HepG2 (cell line): Measurements from ENCODE around the gene SLC6A7. TPM values are rescaled to one million over a fixed set of nuclear protein-coding genes. Genes with fewer than 3 reads are reported as not detected.

ENCODE experiments used
- ATAC-seq: fragments of 200-7000 bp; cut with Tn5 transposase; 3 replicates; pipeline ENCODE4 v1.9.1; 2020; ENCODE audit warnings: mild to moderate bottlenecking, moderate library complexity
- BruUV-seq: library from RNA; stranded (reverse); fragments of 400-500 nt; replicated peaks from 2 replicates; lab custom pipeline; 2021; lab: Mats Ljungman, UMichigan
- CTCF ChIA-PET: fragments of 300-600 bp; formaldehyde crosslinking; extraction: SDS; loops from one replicate; lab custom pipeline; 2021; ENCODE audit warnings: low total read pairs, inconsistent platforms, low intra/inter-chr PET ratio; lab: Yijun Ruan, JAX
- POLR2A ChIA-PET: fragments of 350-600 bp; sonication (Branson Sonifier 250); formaldehyde crosslinking; loops from one replicate; lab custom pipeline; 2020; ENCODE audit warnings: antibody characterized with exemption, inconsistent platforms; lab: Yijun Ruan, JAX
- DNase-seq: peaks from one replicate; pipeline ENCODE4 v3.0.0-alpha.2; 2015; ENCODE audit warnings: low spot score
- FAIRE-seq: peaks from 3 replicates; lab custom pipeline; 2011; peaks lifted over from hg19 to GRCh38; lab: Jason Lieb, UNC
- H2AFZ ChIP-seq: one replicate; pipeline ENCODE4 v1.6.1; 2011; ENCODE audit warnings: low read length, inconsistent platforms
- H3K27ac ChIP-seq: fragments of 300-600 bp; 3 replicates; pipeline ENCODE4 v1.8.0; 2011; ENCODE audit warnings: mixed run types, mild to moderate bottlenecking, mixed read lengths, low read length, inconsistent platforms; ENCODE audit not compliant: insufficient read depth; ENCODE audit errors: extremely low read length
- H3K27me3 ChIP-seq, 2 experiments: fragments of 200-600 bp in 1 of 2; 2 replicates in 1 of 2; 3 replicates in 1 of 2; pipeline versions ENCODE4 v1.6.0 to v1.8.0; 2011; ENCODE audit warnings: low read length in 2 of 2, mild to moderate bottlenecking in 2 of 2, moderate library complexity in 2 of 2, inconsistent platforms in 1 of 2; ENCODE audit not compliant: insufficient read depth in 2 of 2, control insufficient read depth in 1 of 2
- H3K36me3 ChIP-seq, 2 experiments: fragments of 200-600 bp in 1 of 2; replicated peaks in 1 of 2; 2 replicates in 1 of 2; 3 replicates in 1 of 2; pipeline versions ENCODE4 v1.5.1 to v1.8.0; 2011; ENCODE audit warnings: low read length in 2 of 2, inconsistent platforms in 1 of 2; ENCODE audit not compliant: insufficient read depth in 2 of 2, control insufficient read depth in 1 of 2
- H3K4me1 ChIP-seq: 2 replicates; pipeline ENCODE4 v1.5.1; 2012; ENCODE audit warnings: low read length, inconsistent platforms; ENCODE audit not compliant: insufficient read depth
- H3K4me2 ChIP-seq: 2 replicates; pipeline ENCODE4 v1.6.0; 2011; ENCODE audit warnings: low read depth, low read length, inconsistent platforms
- H3K4me3 ChIP-seq, 3 experiments: fragments of 200-600 bp in 1 of 3; sonication (generic), shearing (Covaris generic) in 1 of 3; replicated peaks in 1 of 3; 2 replicates each; pipeline ENCODE4 v1.5.1; 2011 to 2016; ENCODE audit warnings: low read length in 3 of 3, inconsistent platforms in 2 of 3, low read depth in 2 of 3, mild to moderate bottlenecking in 2 of 3, control low read depth in 1 of 3, mixed read lengths in 1 of 3; ENCODE audit not compliant: insufficient read depth in 1 of 3
- H3K79me2 ChIP-seq: one replicate; pipeline ENCODE4 v1.6.1; 2011; ENCODE audit warnings: low read length, inconsistent platforms; ENCODE audit not compliant: insufficient read depth
- H3K9ac ChIP-seq: 2 replicates; pipeline ENCODE4 v1.6.0; 2011; ENCODE audit warnings: mild to moderate bottlenecking, low read depth, low read length, inconsistent platforms; ENCODE audit not compliant: insufficient read depth
- H3K9me3 ChIP-seq: 2 replicates; pipeline ENCODE4 v1.5.1; 2012; ENCODE audit warnings: mild to moderate bottlenecking, low read length
- H4K20me1 ChIP-seq: 2 replicates; pipeline ENCODE4 v1.6.0; 2011; ENCODE audit warnings: inconsistent platforms, mild to moderate bottlenecking, low read length, moderate library complexity; ENCODE audit not compliant: insufficient read depth
- CERS6 ChIP-seq: sonication (generic); formaldehyde crosslinking; IDR thresholded peaks from 2 replicates; pipeline ENCODE4 v1.5.0; 2020; ENCODE audit warnings: missing genetic modification reagents
- ELF3 ChIP-seq: IDR thresholded peaks from 2 replicates; pipeline ENCODE4 v1.6.1; 2016; ENCODE audit warnings: missing genetic modification reagents, missing compliant biosample characterization
- HCFC1 ChIP-seq: fragments of 150-350 bp; IDR thresholded peaks from 2 replicates; pipeline ENCODE4 v1.6.1; 2014; ENCODE audit warnings: low read depth, low read length
- HNF1B ChIP-seq: sonication (generic); formaldehyde crosslinking; IDR thresholded peaks from 2 replicates; pipeline ENCODE4 v1.5.1; 2020; ENCODE audit warnings: mild to moderate bottlenecking, moderate library complexity, missing genetic modification reagents
- HOXA3 ChIP-seq: sonication (generic); formaldehyde crosslinking; IDR thresholded peaks from 2 replicates; pipeline ENCODE4 v1.5.0; 2020; ENCODE audit warnings: missing genetic modification reagents
- MBD4 ChIP-seq: IDR thresholded peaks from 2 replicates; pipeline ENCODE4 v1.6.1; 2012; ENCODE audit warnings: low read length, inconsistent platforms, borderline replicate concordance
- NR2F2 ChIP-seq: IDR thresholded peaks from 2 replicates; pipeline ENCODE4 v1.6.1; 2012; ENCODE audit warnings: low read depth, inconsistent platforms, borderline replicate concordance
- ZNF160 ChIP-seq: sonication (generic); formaldehyde crosslinking; IDR thresholded peaks from 2 replicates; pipeline ENCODE4 v1.8.0; 2022; ENCODE audit warnings: mild to moderate bottlenecking, inconsistent platforms, missing genetic modification reagents
- ZNF24 ChIP-seq: fragments of 450-650 bp; IDR thresholded peaks from 2 replicates; pipeline ENCODE4 v1.6.1; 2017; ENCODE audit warnings: antibody characterized with exemption, mild to moderate bottlenecking
- ZNF317 ChIP-seq: sonication (generic); formaldehyde crosslinking; IDR thresholded peaks from 2 replicates; pipeline ENCODE4 v1.5.0; 2020; ENCODE audit warnings: mild to moderate bottlenecking, missing genetic modification reagents
- ZNF331 ChIP-seq: sonication (generic); formaldehyde crosslinking; IDR thresholded peaks from 2 replicates; pipeline ENCODE4 v1.4.0; 2020; ENCODE audit warnings: missing genetic modification reagents
- ZNF484 ChIP-seq: sonication (generic); formaldehyde crosslinking; IDR thresholded peaks from 2 replicates; pipeline ENCODE4 v1.5.1; 2020; ENCODE audit warnings: mild to moderate bottlenecking, low read depth, missing genetic modification reagents, borderline replicate concordance
- WGBS: methylation state at CpG from one replicate; pipeline ENCODE4 v1.1.6; 2017; ENCODE audit warnings: low lambda C conversion rate; 5-methylcytosine and 5-hydroxymethylcytosine counted together
- in situ Hi-C: cut with HindIII; loops from 2 replicates; pipeline ENCODE4 v1.10.0; 2017; ENCODE audit warnings: low pct_unique_long_range_greater_than_20kb; ENCODE audit not compliant: extremely low pct_ligation_motif_present
- intact Hi-C: fragments of 100-400 bp; cut with micrococcal nuclease; formaldehyde crosslinking; loops from one replicate; pipeline ENCODE4 v1.10.0; 2022; ENCODE audit not compliant: unreplicated experiment
- polyA plus RNA-seq, 8 experiments: library from polyadenylated mRNA; depleted of rRNA in 3 of 8; stranded (reverse) in 7 of 8; unstranded in 1 of 8; fragments of >200 nt; fragmentation: Illumina TruSeq in 4 of 8; extraction: Trizol in 4 of 8; gene quantifications; 2 replicates each; pipeline versions ENCODE4 v1.2.1 to v1.2.3, GENCODE V29; 2011 to 2016; ENCODE audit warnings: low read depth in 4 of 8, missing spikeins in 1 of 8, mixed read lengths in 1 of 8; ENCODE audit not compliant: insufficient read depth in 1 of 8
- total RNA-seq, 5 experiments: library from RNA; depleted of rRNA; stranded (reverse); fragments of >200 nt; fragmentation: Illumina TruSeq; extraction: Trizol; gene quantifications; 2 replicates each; pipeline ENCODE4 v1.2.3, GENCODE V29; 2016; ENCODE audit warnings: low read depth in 1 of 5
- TF ChIP-seq, protein P1 (sequence below): sonication (generic); formaldehyde crosslinking; IDR thresholded peaks from 2 replicates; pipeline ENCODE4 v1.4.0; 2020; ENCODE audit warnings: missing genetic modification reagents, borderline replicate concordance

SLC6A7 gene
- total and polyA plus RNA-seq, 2 of the 13 experiments (the other 11 are each of a cell fraction or from before 2014, with no cell fraction given): not detected

DNA sequence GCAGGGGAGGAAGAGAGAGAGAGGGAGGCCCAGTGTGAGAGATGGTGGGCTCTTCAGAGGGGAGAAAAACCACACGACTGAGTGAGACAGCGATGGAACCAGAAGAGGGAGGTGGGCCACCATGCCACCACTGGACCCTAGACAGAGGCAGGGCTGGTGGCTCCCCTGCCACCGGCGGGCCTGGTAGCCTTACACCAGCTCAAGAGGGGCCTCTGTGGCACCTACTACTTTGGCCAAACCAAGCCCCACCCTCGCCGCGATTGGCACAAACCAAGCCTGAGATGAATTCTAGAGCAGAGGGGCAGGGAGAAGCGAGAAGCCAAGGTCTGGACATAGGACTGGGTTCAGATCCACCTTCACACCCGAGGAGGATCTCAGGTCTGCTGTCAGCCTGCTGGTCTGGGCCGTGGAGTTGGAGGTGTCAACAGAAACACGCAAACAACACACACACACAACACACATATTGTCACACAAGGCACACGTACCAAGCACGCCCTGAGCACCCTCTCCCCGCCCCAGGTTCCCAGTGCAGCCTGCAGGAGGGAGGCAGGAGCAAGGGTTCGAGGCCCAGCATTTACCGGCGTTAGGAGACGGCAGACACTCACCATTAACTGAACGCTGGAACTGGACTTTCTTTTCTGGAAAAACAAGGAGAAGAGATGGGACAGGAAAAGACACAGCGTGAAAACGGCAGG lies 49.4 kb downstream of the SLC6A7 start:
- H3K9me3 ChIP-seq: no peaks in the 10 kb centered on the region
- no peaks in the 10 kb centered on the region for H3K36me3 ChIP-seq
- BruUV-seq: no TSS peak
- ChIA-PET CTCF (no interaction called here), POLR2A (no interaction called here)
- H2AFZ ChIP-seq: no peak overlapping the region
- no peak overlapping the region for H3K27ac ChIP-seq
- peaks cover 5 to 67% of the 10 kb centered on the region in 2 experiments for H3K27me3 ChIP-seq
- no peaks in the 10 kb centered on the region for H4K20me1 ChIP-seq
- in situ Hi-C loops (no loop called here), intact Hi-C loops (no loop called here)
- TF ChIP-seq ELF3 (CRISPR knock-in tag): no peak
- TF ChIP-seq ZNF317 (CRISPR knock-in tag): peak; percentile 93
- TF ChIP-seq ZNF160 (CRISPR knock-in tag): no peak
- WGBS: 36% methylated on average over 17 of the region's 21 CpGs
- no peaks in the 10 kb centered on the region for H3K79me2 ChIP-seq
- H3K9ac ChIP-seq: no peak overlapping the region
- no peak overlapping the region for H3K4me3 ChIP-seq
- 0 out of 2 replicates have a peak overlapping the region, but pooled peaks have one; percentile 21 for H3K4me2 ChIP-seq
- DNase-seq (no peak), ATAC-seq (no peak), FAIRE-seq (no peak)
- H3K4me1 ChIP-seq: peaks cover 10% of the 10 kb centered on the region

GRCh38 chr5:150239794-150240122 lies 49.9 kb downstream of the SLC6A7 start:
- Histone ChIP-seq H4K20me1 (no peaks in the 10 kb centered on the region), H3K27me3 (peaks cover 5 to 68% of the 10 kb centered on the region in 2 experiments), H2AFZ (no peak overlapping the region), H3K79me2 (no peaks in the 10 kb centered on the region), H3K9me3 (no peaks in the 10 kb centered on the region), H3K27ac (no peak overlapping the region), H3K4me1 (peaks cover 10% of the 10 kb centered on the region), H3K9ac (no peak overlapping the region), H3K4me2 (0 out of 2 replicates have a peak overlapping the region, but pooled peaks have one; percentile 21), H3K4me3 (no peak overlapping the region), H3K36me3 (no peaks in the 10 kb centered on the region)
- POLR2A ChIA-PET: no interaction called here
- no peak for FAIRE-seq
- CTCF ChIA-PET: no interaction called here
- in situ Hi-C loops (no loop called here), intact Hi-C loops (no loop called here)
- no peak for DNase-seq
- ATAC-seq: peak; percentile 55; the same call in 2 of the 3 replicates
- WGBS: 0% methylated on average over 4 of the region's 7 CpGs
- BruUV-seq: no TSS peak
- TF ChIP-seq HNF1B (CRISPR knock-in tag): no peak
- TF ChIP-seq ZNF331: no peak
- TF ChIP-seq, protein P1, sequence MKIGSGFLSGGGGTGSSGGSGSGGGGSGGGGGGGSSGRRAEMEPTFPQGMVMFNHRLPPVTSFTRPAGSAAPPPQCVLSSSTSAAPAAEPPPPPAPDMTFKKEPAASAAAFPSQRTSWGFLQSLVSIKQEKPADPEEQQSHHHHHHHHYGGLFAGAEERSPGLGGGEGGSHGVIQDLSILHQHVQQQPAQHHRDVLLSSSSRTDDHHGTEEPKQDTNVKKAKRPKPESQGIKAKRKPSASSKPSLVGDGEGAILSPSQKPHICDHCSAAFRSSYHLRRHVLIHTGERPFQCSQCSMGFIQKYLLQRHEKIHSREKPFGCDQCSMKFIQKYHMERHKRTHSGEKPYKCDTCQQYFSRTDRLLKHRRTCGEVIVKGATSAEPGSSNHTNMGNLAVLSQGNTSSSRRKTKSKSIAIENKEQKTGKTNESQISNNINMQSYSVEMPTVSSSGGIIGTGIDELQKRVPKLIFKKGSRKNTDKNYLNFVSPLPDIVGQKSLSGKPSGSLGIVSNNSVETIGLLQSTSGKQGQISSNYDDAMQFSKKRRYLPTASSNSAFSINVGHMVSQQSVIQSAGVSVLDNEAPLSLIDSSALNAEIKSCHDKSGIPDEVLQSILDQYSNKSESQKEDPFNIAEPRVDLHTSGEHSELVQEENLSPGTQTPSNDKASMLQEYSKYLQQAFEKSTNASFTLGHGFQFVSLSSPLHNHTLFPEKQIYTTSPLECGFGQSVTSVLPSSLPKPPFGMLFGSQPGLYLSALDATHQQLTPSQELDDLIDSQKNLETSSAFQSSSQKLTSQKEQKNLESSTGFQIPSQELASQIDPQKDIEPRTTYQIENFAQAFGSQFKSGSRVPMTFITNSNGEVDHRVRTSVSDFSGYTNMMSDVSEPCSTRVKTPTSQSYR (CRISPR knock-in tag): peak; percentile 11; the same call in 1 of the 2 replicates
- 0 out of 2 replicates have a peak, but pooled peaks have one; percentile 36 for TF ChIP-seq NR2F2
- TF ChIP-seq HCFC1: no peak
- TF ChIP-seq HOXA3: 0 out of 2 replicates have a peak, but pooled peaks have one; percentile 21
- TF ChIP-seq MBD4: no peak
- no peak for TF ChIP-seq ZNF24
- TF ChIP-seq CERS6 (CRISPR knock-in tag): no peak
- TF ChIP-seq ZNF484 (CRISPR knock-in tag): no peak
